NT2/D1 (cell line): ENCODE measurements around the gene FMR1.

Experiments
- SUZ12 ChIP-seq: IDR thresholded peaks from 2 replicates; pipeline ENCODE4 v1.6.1; 2011; ENCODE audit not compliant: insufficient read length, insufficient read depth; ENCODE audit errors: extremely low read depth
- ZNF274 ChIP-seq: IDR thresholded peaks from 2 replicates; pipeline ENCODE4 v1.6.1; 2011; ENCODE audit warnings: mild to moderate bottlenecking, low read depth, low read length

DNA sequence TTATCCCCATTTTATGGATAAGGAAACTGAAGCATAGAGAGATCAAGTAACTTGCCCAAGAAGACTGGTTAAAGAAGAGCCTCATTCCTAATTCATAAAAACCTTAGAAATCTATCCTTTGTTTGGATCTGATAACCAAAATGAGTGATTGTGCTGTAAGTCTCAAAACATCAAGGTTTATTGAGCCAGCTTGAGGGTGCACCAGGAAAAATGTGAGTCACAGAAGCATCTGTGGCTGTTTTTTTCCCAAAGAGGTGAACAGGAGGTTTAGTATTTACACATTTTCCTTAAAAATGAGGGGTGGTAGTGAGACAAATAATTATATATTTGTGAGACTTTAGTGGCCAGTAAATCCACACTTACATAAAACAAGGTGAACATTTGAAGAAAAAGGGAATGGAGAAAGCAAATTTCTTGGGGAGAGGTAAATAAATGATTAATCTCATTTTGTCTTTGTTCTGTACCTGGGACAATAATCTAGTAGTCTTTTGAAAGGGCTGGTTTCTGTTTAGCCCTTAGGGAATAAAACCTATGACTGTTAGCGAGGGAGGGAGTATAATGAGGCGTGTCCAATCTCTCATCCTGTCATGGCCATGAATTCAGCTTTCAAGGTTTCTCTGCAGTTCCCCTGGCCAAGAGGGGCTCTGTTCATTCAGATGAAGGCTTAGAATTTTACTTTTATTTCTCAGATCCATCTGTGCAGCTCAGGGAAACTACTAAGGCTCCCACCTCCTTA, 12.2 kb upstream of the FMR1 start:
- TF ChIP-seq SUZ12 (no peak), ZNF274 (no peak)
